PFSK-1 (cell line): Measurements from ENCODE around the gene ERC1.

Experiments used
- FOXP2 ChIP-seq: optimal IDR thresholded peaks from 2 replicates; pipeline ENCODE3; 2011; ENCODE audit warnings: borderline replicate concordance, control low read depth, inconsistent platforms; ENCODE audit not compliant: insufficient read depth; ENCODE audit errors: extremely low read length, extremely low read depth
- POLR2AphosphoS5 ChIP-seq: IDR thresholded peaks from 2 replicates; pipeline ENCODE4 v1.6.1; 2012; ENCODE audit warnings: low read depth, mild to moderate bottlenecking, control low read depth, low read length, moderate library complexity
- REST ChIP-seq, 2 experiments: IDR thresholded peaks; 2 replicates each; pipeline versions ENCODE4 v1.6.1 to v1.8.0; 2011 to 2012; ENCODE audit warnings: low read depth in 2 of 2, low read length in 2 of 2, control low read depth in 1 of 2, inconsistent platforms in 1 of 2, mild to moderate bottlenecking in 1 of 2, moderate library complexity in 1 of 2; ENCODE audit not compliant: insufficient read depth in 1 of 2
- SIN3A ChIP-seq: IDR thresholded peaks from 2 replicates; pipeline ENCODE4 v1.6.1; 2012; ENCODE audit warnings: mild to moderate bottlenecking, low read length, moderate library complexity, borderline replicate concordance; ENCODE audit not compliant: insufficient read depth
- TAF1 ChIP-seq: IDR thresholded peaks from 2 replicates; pipeline ENCODE4 v1.6.1; 2012; ENCODE audit warnings: low read length, control low read depth, borderline replicate concordance; ENCODE audit not compliant: insufficient read depth

ERC1 gene

GRCh38 chr12:1338483-1339177, 347.6 kb downstream of the ERC1 start:
- no peak for TF ChIP-seq FOXP2
- no peak for TF ChIP-seq TAF1
- no peak for TF ChIP-seq REST (IDR thresholded peaks at IDR 0.05; ENCODE audit: insufficient read depth in 1 of 2, low read depth in 2 of 2, low read length in 2 of 2)
- TF ChIP-seq SIN3A = no peak
- no peak for TF ChIP-seq POLR2AphosphoS5

- TF ChIP-seq TAF1 (no peak), FOXP2 (no peak), POLR2AphosphoS5 (no peak), REST (IDR thresholded peaks at IDR 0.05; ENCODE audit: insufficient read depth in 1 of 2, low read depth in 2 of 2, low read length in 2 of 2) (no peak), SIN3A (no peak)
Measured at GRCh38 chr12:1339618-1340319, 348.7 kb downstream of the ERC1 start.

- no peak for TF ChIP-seq FOXP2
- no peak for TF ChIP-seq SIN3A
Measured at GRCh38 chr12:1343422-1343821, 352.4 kb downstream of the ERC1 start.

GRCh38 chr12:1344245-1344644, 353.2 kb downstream of the ERC1 start:
- no peak for TF ChIP-seq REST (IDR thresholded peaks at IDR 0.05; ENCODE audit: insufficient read depth in 1 of 2, low read depth in 2 of 2, low read length in 2 of 2)
- TF ChIP-seq POLR2AphosphoS5 = no peak
- no peak for TF ChIP-seq FOXP2
- no peak for TF ChIP-seq SIN3A
- no peak for TF ChIP-seq TAF1

- TF ChIP-seq REST (IDR thresholded peaks at IDR 0.05; ENCODE audit: insufficient read depth in 1 of 2, low read depth in 2 of 2, low read length in 2 of 2) = no peak
- no peak for TF ChIP-seq POLR2AphosphoS5
- TF ChIP-seq SIN3A = no peak
- no peak for TF ChIP-seq FOXP2
- TF ChIP-seq TAF1 = no peak
Measured at GRCh38 chr12:1346126-1346525, 355.1 kb downstream of the ERC1 start.
